Fibroblast of lung (primary cell): Measurements from ENCODE around the gene LAMC3.

ENCODE experiments used
- CTCF ChIP-seq, 2 donors: IDR thresholded peaks in 1 of 2; conservative IDR thresholded peaks in 1 of 2; 1 replicate in 1 of 2; 2 replicates in 1 of 2; pipeline ENCODE4 v1.5.1; 2011 to 2012; ENCODE audit warnings: low read length in 2 of 2, control low read depth in 1 of 2, inconsistent platforms in 1 of 2, low read depth in 1 of 2, mild to moderate bottlenecking in 1 of 2
- EZH2 ChIP-seq: IDR thresholded peaks from 2 replicates; pipeline ENCODE4 v1.5.1; 2012; ENCODE audit warnings: low read length, control low read depth, mild to moderate bottlenecking; ENCODE audit errors: missing control alignments

GRCh38 chr9:131140112-131140511, 131.1 kb downstream of the LAMC3 start:
- no peak for TF ChIP-seq CTCF (conservative IDR thresholded peaks at IDR 0.05 in 1 of 2, IDR thresholded peaks at IDR 0.05 in 1 of 2; ENCODE audit: low read depth in 1 of 2, low read length in 2 of 2)
- TF ChIP-seq EZH2 = no peak
